SIG-M5 treated with dmso at 0.1 percent for 504 hours (cell line): ENCODE measurements around the gene BACE1.
A peak's percentile ranks its signal among the peaks of the same experiment; 100 is the strongest.
"Not testable (repeated sequence)": the region's sequence is repeated elsewhere in the genome, so short reads cannot be mapped to it uniquely, and the experiment has no call there.

Experiments
- DNase-seq: peaks from one replicate; lab custom pipeline; 2025; ENCODE audit not compliant: unreplicated experiment; lab: John Stamatoyannopoulos, UW

BACE1 gene

GRCh38 chr11:117278347-117278746 is 37.7 kb downstream of the BACE1 start:
- no peak for DNase-seq

- DNase-seq: peak; percentile 72
Observed at GRCh38 chr11:117273550-117274289, 42.3 kb downstream of the BACE1 start.

GRCh38 chr11:117272175-117272574 is 43.9 kb downstream of the BACE1 start:
- peak; percentile 68 for DNase-seq

- DNase-seq: no peak
Observed at GRCh38 chr11:117271208-117271607, 44.8 kb downstream of the BACE1 start.

- no peak for DNase-seq
Observed at GRCh38 chr11:117269856-117270255, 46.2 kb downstream of the BACE1 start.

- no peak for DNase-seq
Observed at GRCh38 chr11:117265745-117266144, 50.3 kb downstream of the BACE1 start.

GRCh38 chr11:117264624-117265323 is 51.3 kb downstream of the BACE1 start:
- not testable (repeated sequence) for DNase-seq

- no peak for DNase-seq
Observed at GRCh38 chr11:117259417-117259816, 56.6 kb downstream of the BACE1 start.

- DNase-seq: no peak
Observed at GRCh38 chr11:117258576-117258975, 57.5 kb downstream of the BACE1 start.

- no peak for DNase-seq
Observed at GRCh38 chr11:117256573-117256972, 59.5 kb downstream of the BACE1 start.

- DNase-seq: no peak
Observed at GRCh38 chr11:117255966-117256365, 60.1 kb downstream of the BACE1 start.

- no peak for DNase-seq
Observed at GRCh38 chr11:117251506-117251905, 64.5 kb downstream of the BACE1 start.

GRCh38 chr11:117249571-117249970 is 66.5 kb downstream of the BACE1 start:
- DNase-seq: no peak

GRCh38 chr11:117248341-117248740 is 67.7 kb downstream of the BACE1 start:
- no peak for DNase-seq

- DNase-seq: peak; percentile 10
Observed at GRCh38 chr11:117239295-117239694, 76.8 kb downstream of the BACE1 start.

GRCh38 chr11:117238221-117238620 is 77.8 kb downstream of the BACE1 start:
- no peak for DNase-seq
